GM06990 (cell line): ENCODE measurements around the gene SNTG2.
"Not testable (repeated sequence)": the region's sequence is repeated elsewhere in the genome, so short reads cannot be mapped to it uniquely, and the experiment has no call there.

ENCODE experiments used
- DNase-seq: peaks from one replicate; pipeline ENCODE4 v3.0.0-alpha.2; 2011; ENCODE audit not compliant: insufficient read length; ENCODE audit errors: extremely low read depth
- H3K27me3 ChIP-seq: replicated peaks from 2 replicates; pipeline ENCODE4 v1.6.0; 2011; ENCODE audit warnings: low read length; ENCODE audit not compliant: control insufficient read depth, insufficient read depth
- H3K36me3 ChIP-seq: 2 replicates; pipeline ENCODE4 v1.5.1; 2011; ENCODE audit warnings: low read length; ENCODE audit not compliant: control insufficient read depth, insufficient read depth
- H3K4me3 ChIP-seq: replicated peaks from 2 replicates; pipeline ENCODE4 v1.5.1; 2011; ENCODE audit warnings: low read depth, mild to moderate bottlenecking, control low read depth, low read length
- CTCF ChIP-seq: IDR thresholded peaks from 2 replicates; pipeline ENCODE4 v1.5.1; 2011; ENCODE audit warnings: low read length, control low read depth, mild to moderate bottlenecking, inconsistent platforms; ENCODE audit not compliant: insufficient read depth, poor library complexity, severe bottlenecking

Gene SNTG2

GRCh38 chr2:1413156-1413710, 462.6 kb downstream of the SNTG2 start, which contains the start of gene TPO:
TSS of gene TPO (plus strand) at chr2:1413463. CDS start at chr2:1414409, 946 bp downstream.
- DNase-seq, result no peak
- no peaks in the 10 kb centered on the region for H3K36me3 ChIP-seq
- no peak within 1 kb of the TSS for H3K4me3 ChIP-seq
- H3K27me3 ChIP-seq, result no peaks in the 10 kb centered on the region
- no peak for TF ChIP-seq CTCF

GRCh38 chr2:1414121-1414520, 463.5 kb downstream of the SNTG2 start:
- Histone ChIP-seq H3K27me3 (no peaks in the 10 kb centered on the region), H3K4me3 (no peak overlapping the region), H3K36me3 (no peaks in the 10 kb centered on the region)
- TF ChIP-seq CTCF, result no peak
- no peak for DNase-seq

- not testable (repeated sequence) for DNase-seq
Measured at GRCh38 chr2:1414901-1415300, 464.3 kb downstream of the SNTG2 start.

GRCh38 chr2:1415501-1415900, 464.9 kb downstream of the SNTG2 start:
- Histone ChIP-seq H3K36me3 (no peaks in the 10 kb centered on the region), H3K27me3 (no peaks in the 10 kb centered on the region), H3K4me3 (no peak overlapping the region)
- no peak for TF ChIP-seq CTCF
- DNase-seq, result no peak

More at GRCh38 chr2:1414901-1415300, 464.3 kb downstream of the SNTG2 start:
- not testable (repeated sequence) for H3K4me3 ChIP-seq, H3K36me3 ChIP-seq, H3K27me3 ChIP-seq
